Myometrial cell (primary cell): ENCODE results near the gene SPG21. TPM values are rescaled to one million over a fixed set of nuclear protein-coding genes. Genes with fewer than 3 reads are reported as not detected.

Experiments used
- total RNA-seq: library from RNA; depleted of rRNA; stranded (reverse); fragments of >200 nt; gene quantifications from 2 replicates; pipeline ENCODE4 v1.2.3, GENCODE V29; 2015

SPG21 gene, protein sequence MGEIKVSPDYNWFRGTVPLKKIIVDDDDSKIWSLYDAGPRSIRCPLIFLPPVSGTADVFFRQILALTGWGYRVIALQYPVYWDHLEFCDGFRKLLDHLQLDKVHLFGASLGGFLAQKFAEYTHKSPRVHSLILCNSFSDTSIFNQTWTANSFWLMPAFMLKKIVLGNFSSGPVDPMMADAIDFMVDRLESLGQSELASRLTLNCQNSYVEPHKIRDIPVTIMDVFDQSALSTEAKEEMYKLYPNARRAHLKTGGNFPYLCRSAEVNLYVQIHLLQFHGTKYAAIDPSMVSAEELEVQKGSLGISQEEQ
- total RNA-seq = 71.2 and 89.9 TPM in 2 replicates

DNA sequence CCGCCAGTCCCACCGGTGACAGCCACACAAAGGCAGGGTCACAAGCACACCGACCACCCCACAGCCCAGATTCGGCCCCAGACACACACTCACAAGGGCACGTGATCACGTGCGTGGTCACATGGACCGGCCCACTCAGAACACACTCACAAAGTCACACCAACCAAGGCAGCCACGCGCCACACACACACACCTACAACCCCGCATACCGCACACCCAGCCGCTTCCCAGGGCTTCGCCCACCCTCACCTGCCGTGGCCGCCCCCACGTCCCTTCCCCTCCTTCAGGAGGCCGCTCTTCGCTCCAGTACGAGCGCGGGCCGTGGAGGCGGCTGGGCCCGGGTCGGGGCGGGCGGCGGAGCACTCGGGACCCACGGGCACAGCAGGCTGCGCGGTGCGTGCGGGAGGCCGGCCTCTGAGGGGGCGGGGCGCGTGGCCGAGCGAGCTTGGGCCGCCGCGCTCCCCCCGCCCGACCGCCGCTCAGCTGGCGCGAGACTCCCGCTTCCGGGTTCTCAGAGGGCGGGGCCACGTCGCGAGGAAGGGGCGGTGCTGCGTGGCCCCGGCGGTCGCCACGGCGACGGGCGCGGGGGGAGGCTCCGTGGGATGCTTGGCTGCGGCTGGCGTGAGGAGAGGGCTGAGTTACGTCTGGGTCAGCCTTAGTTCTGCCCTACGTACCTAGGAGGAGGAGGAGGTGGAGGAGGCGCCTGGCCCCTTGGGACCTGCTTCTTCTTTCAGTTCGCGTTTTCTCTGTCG, at the start of gene SPG21:
Gene SPG21, minus strand, starts transcription at position 499 of the 752 bp plus-strand sequence. CDS start 6,345 bp downstream, outside the sequence.

DNA sequence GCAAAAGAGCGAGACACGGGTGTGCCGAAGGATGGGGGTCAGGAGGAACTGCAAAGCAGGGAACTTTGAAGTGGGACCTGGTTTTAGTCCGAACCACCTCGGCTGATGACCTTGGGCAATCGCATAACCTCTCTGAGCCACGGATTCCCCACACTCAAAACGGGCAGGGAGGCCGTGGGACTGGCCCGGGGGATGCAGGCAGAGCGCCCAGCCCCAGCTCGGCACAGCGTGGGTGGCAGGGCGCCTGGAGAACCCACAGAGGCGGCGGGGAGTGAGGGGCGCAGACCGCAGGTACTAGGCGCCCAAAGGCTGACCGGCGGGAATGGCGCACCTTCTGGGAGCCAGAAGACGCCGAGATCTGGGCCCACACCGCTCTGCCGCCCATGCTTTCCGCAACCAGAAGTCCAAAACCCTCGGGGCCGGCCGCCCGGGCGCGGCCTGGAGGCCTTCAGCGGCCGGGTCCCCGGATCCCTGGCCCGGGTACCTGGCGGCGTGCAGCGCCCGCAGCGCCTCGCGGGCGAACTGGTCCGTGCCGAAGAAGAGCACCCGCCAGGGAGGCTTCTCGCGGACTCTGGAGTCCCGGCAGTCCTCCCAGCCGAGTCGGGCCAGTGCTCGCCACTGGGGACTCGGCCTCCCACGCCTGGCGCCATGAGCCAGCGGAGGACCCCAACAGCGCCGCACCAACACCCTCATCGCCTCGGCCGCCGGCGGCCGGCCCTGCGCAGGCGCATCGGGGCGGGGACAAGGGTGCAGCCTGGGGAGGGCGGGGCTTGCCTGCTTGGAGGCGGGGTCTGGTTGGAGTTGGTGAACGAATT, 39.4 kb upstream of the SPG21 start, which contains the start of gene MTFMT:
Gene MTFMT, minus strand, starts transcription at position 719 of the 815 bp plus-strand sequence. Its CDS starts 26 bp downstream, at position 693.

Other genes starting within 250 kb of the SPG21 start
- not detected in 2 replicates for gene RBPMS2, start 214.3 kb downstream of the SPG21 start, total RNA-seq
- gene PIF1, start 164.3 kb downstream of the SPG21 start, total RNA-seq = 19.0 and 23.4 TPM in 2 replicates
- 30.8 and 31.9 TPM in 2 replicates for gene PLEKHO2, start 148.0 kb downstream of the SPG21 start, total RNA-seq
- gene ANKDD1A, start 78.0 kb downstream of the SPG21 start, total RNA-seq = 0.35 and 1.7 TPM in 2 replicates
- gene MTFMT, start 39.7 kb upstream of the SPG21 start, total RNA-seq = 26.4 and 30.0 TPM in 2 replicates
- gene SLC51B, start 55.5 kb upstream of the SPG21 start, total RNA-seq = not detected in 2 replicates
- gene RASL12, start 78.1 kb upstream of the SPG21 start, total RNA-seq = 12.1 and 12.8 TPM in 2 replicates
- not detected in 2 replicates for gene KBTBD13, start 86.8 kb upstream of the SPG21 start, total RNA-seq
- 0.18 and 0.29 TPM in 2 replicates for gene UBAP1L, start 125.3 kb upstream of the SPG21 start, total RNA-seq
- gene PDCD7, start 143.9 kb upstream of the SPG21 start, total RNA-seq = 15.6 and 18.6 TPM in 2 replicates
- gene CLPX, start 195.4 kb upstream of the SPG21 start, total RNA-seq = 20.5 and 28.2 TPM in 2 replicates
- 0.18 TPM in 1 of 2 replicates, not detected in the other for gene CILP, start 221.6 kb upstream of the SPG21 start, total RNA-seq